Endothelial cell of umbilical vein (primary cell): ENCODE data around the gene IGFL3. TPM values are rescaled to one million over a fixed set of nuclear protein-coding genes. Genes with fewer than 3 reads are reported as not detected.

Experiments used
- BruUV-seq: library from RNA; stranded (reverse); fragments of 400-500 nt; replicated peaks from 2 replicates; lab custom pipeline; 2021; lab: Mats Ljungman, UMichigan
- CTCF ChIA-PET: fragments of 300-600, 350-600 bp; sonication (Branson Sonifier 250); formaldehyde crosslinking; loops from one replicate; lab custom pipeline; 2021; ENCODE audit warnings: antibody characterized with exemption, inconsistent platforms; lab: Charles Lee
- POLR2A ChIA-PET: fragments of 300-600, 350-600 bp; sonication (Branson Sonifier 250); formaldehyde crosslinking; loops from one replicate; lab custom pipeline; 2021; ENCODE audit warnings: antibody characterized with exemption, inconsistent platforms; lab: Charles Lee
- DNase-seq: peaks from one replicate; pipeline ENCODE4 v3.0.0-alpha.2; 2011; ENCODE audit warnings: low read depth, low spot score
- FAIRE-seq: peaks from 2 replicates; lab custom pipeline; 2011; peaks lifted over from hg19 to GRCh38; lab: Jason Lieb, UNC
- H2AFZ ChIP-seq: 2 replicates; pipeline ENCODE4 v1.6.0; 2012; ENCODE audit warnings: low read depth, low read length, control low read depth, inconsistent platforms
- H3K27ac ChIP-seq: 2 replicates; pipeline ENCODE4 v1.5.1; 2011; ENCODE audit warnings: low read depth, mild to moderate bottlenecking, control low read depth, low read length, moderate library complexity; ENCODE audit not compliant: insufficient read depth
- H3K27me3 ChIP-seq, 2 experiments: 2 replicates each; pipeline versions ENCODE4 v1.6.0 to v1.6.1; 2011; ENCODE audit warnings: low read length in 2 of 2, mixed read lengths in 1 of 2; ENCODE audit not compliant: control insufficient read depth in 2 of 2, insufficient read depth in 2 of 2
- H3K36me3 ChIP-seq, 2 experiments: 2 replicates in 1 of 2; 3 replicates in 1 of 2; pipeline ENCODE4 v1.5.1; 2011; ENCODE audit warnings: low read length in 2 of 2, mild to moderate bottlenecking in 1 of 2, moderate library complexity in 1 of 2; ENCODE audit not compliant: control insufficient read depth in 2 of 2, insufficient read depth in 2 of 2; ENCODE audit errors: extremely low read depth in 1 of 2
- H3K4me1 ChIP-seq: 3 replicates; pipeline ENCODE4 v1.5.1; 2011; ENCODE audit warnings: mild to moderate bottlenecking, low read length; ENCODE audit not compliant: control insufficient read depth, insufficient read depth; ENCODE audit errors: extremely low read depth
- H3K4me2 ChIP-seq: 2 replicates; pipeline ENCODE4 v1.6.1; 2011; ENCODE audit warnings: low read length, control low read depth, mixed read lengths; ENCODE audit not compliant: insufficient read depth
- H3K4me3 ChIP-seq, 3 experiments: fragments of 200-600 bp in 1 of 3; sonication (generic), shearing (Covaris generic) in 1 of 3; replicated peaks in 1 of 3; 2 replicates each; pipeline ENCODE4 v1.5.1; 2011 to 2016; ENCODE audit warnings: control low read depth in 3 of 3, low read length in 3 of 3, mild to moderate bottlenecking in 2 of 3, inconsistent platforms in 1 of 3, low read depth in 1 of 3, moderate library complexity in 1 of 3; ENCODE audit not compliant: insufficient read depth in 1 of 3
- H3K79me2 ChIP-seq: 2 replicates; pipeline ENCODE4 v1.6.0; 2012; ENCODE audit warnings: low read length, inconsistent platforms; ENCODE audit not compliant: control insufficient read depth, insufficient read depth
- H3K9ac ChIP-seq: replicated peaks from 2 replicates; pipeline ENCODE3; 2011; ENCODE audit warnings: low read length, control low read depth; ENCODE audit not compliant: insufficient read depth; ENCODE audit errors: extremely low read depth
- H3K9me1 ChIP-seq: replicated peaks from 3 replicates; pipeline ENCODE4 v1.6.0; 2011; ENCODE audit warnings: mild to moderate bottlenecking, low read length; ENCODE audit not compliant: control insufficient read depth, insufficient read depth; ENCODE audit errors: extremely low read depth
- H3K9me3 ChIP-seq: replicated peaks from 2 replicates; pipeline ENCODE4 v1.5.1; 2012; ENCODE audit warnings: low read length, inconsistent platforms; ENCODE audit not compliant: control insufficient read depth, insufficient read depth
- H4K20me1 ChIP-seq: replicated peaks from 2 replicates; pipeline ENCODE3; 2011; ENCODE audit warnings: mild to moderate bottlenecking, low read length; ENCODE audit not compliant: control insufficient read depth, insufficient read depth; ENCODE audit errors: extremely low read depth
- EZH2 ChIP-seq: IDR thresholded peaks from 2 replicates; pipeline ENCODE4 v1.6.1; 2012; ENCODE audit warnings: borderline replicate concordance, low read depth, mild to moderate bottlenecking, moderate library complexity, low read length, inconsistent platforms; ENCODE audit not compliant: severe bottlenecking
- FOS ChIP-seq: IDR thresholded peaks from 2 replicates; pipeline ENCODE4 v1.6.1; 2011; ENCODE audit warnings: mild to moderate bottlenecking, low read length, moderate library complexity, borderline replicate concordance; ENCODE audit not compliant: insufficient read depth
- GATA2 ChIP-seq: IDR thresholded peaks from 2 replicates; pipeline ENCODE4 v1.7.0; 2011; ENCODE audit warnings: low read depth, mild to moderate bottlenecking, moderate library complexity, mixed read lengths, low read length; ENCODE audit not compliant: insufficient read length, insufficient read depth
- MYC ChIP-seq: IDR thresholded peaks from one replicate; pipeline ENCODE4 v1.6.1; 2011; ENCODE audit warnings: mild to moderate bottlenecking, low read depth, low read length
- POLR2A ChIP-seq: IDR thresholded peaks from 2 replicates; pipeline ENCODE4 v1.6.1; 2012; ENCODE audit warnings: low read depth, mild to moderate bottlenecking, control low read depth, low read length
- POLR2AphosphoS5 ChIP-seq: IDR thresholded peaks from 2 replicates; pipeline ENCODE4 v1.6.1; 2012; ENCODE audit warnings: low read depth, mild to moderate bottlenecking, control low read depth, low read length, moderate library complexity; ENCODE audit not compliant: insufficient read depth
- dilution Hi-C: fragments of 300-500 bp; cut with MboI; formaldehyde crosslinking; loops from one replicate; pipeline ENCODE4 v1.15.0; 2019; ENCODE audit warnings: low sequenced_read_pairs; ENCODE audit not compliant: extremely low pct_ligation_motif_present
- intact Hi-C: fragments of 100-400 bp; cut with micrococcal nuclease; formaldehyde crosslinking; loops from one replicate; pipeline ENCODE4 v1.10.0; 2022
- polyA plus RNA-seq, 4 experiments: library from polyadenylated mRNA; depleted of rRNA in 3 of 4; stranded (reverse) in 3 of 4; unstranded in 1 of 4; fragments of >200 nt; gene quantifications; 2 replicates each; pipeline versions ENCODE4 v1.2.1 to v1.2.3, GENCODE V29; 2011 to 2012; ENCODE audit warnings: missing spikeins in 1 of 4
- total RNA-seq: library from RNA; stranded (reverse); gene quantifications from 2 replicates; pipeline ENCODE4 v1.2.3, GENCODE V29; 2021
- TF ChIP-seq, protein P1 (sequence below): IDR thresholded peaks from 2 replicates; pipeline ENCODE4 v1.6.1; 2011; ENCODE audit not compliant: insufficient read depth, insufficient read length

The IGFL3 gene
- total and polyA plus RNA-seq, 2 donors (not counting 3 experiments of a cell fraction or from before 2014, with no cell fraction given), result not detected

DNA sequence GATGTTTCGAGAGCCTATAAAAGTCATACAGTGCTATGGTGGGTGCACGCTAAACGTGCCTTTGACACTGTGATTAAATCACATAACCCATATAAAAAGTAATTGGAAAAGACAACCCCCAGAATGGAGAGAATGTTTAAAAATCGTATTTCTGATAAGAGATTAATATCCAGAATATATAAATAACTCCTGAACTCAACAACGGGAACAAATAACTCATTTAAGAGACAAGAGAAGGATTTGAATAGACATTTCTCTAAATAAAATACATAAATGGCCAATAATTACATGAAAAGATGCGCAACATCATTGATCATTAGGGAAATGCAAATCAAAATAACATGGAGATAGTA lies 46.7 kb downstream of the IGFL3 start:
- H3K9me3 ChIP-seq, result no peaks in the 10 kb centered on the region
- H3K9me1 ChIP-seq, result no peaks in the 10 kb centered on the region
- H3K9ac ChIP-seq, result no peak overlapping the region
- peaks cover 4% of the 10 kb centered on the region for H3K4me1 ChIP-seq
- peaks cover 31 to 45% of the 10 kb centered on the region in 2 experiments for H3K27me3 ChIP-seq
- H3K4me3 ChIP-seq, result no peak overlapping the region
- dilution Hi-C loops, result no loop called here
- intact Hi-C loops, result loop anchor here (1.0 kb wide), 4 partner anchors 48 to 325 kb away; no protein-coding TSS in a partner anchor
- TF ChIP-seq EZH2 (no peak), GATA2 (no peak), FOS (no peak), MYC (no peak), POLR2A (no peak), POLR2AphosphoS5 (no peak)
- TF ChIP-seq, protein P1, sequence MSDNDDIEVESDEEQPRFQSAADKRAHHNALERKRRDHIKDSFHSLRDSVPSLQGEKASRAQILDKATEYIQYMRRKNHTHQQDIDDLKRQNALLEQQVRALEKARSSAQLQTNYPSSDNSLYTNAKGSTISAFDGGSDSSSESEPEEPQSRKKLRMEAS, result no peak
- H3K36me3 ChIP-seq, result no peaks in the 10 kb centered on the region
- no TSS peak for BruUV-seq
- no peaks in the 10 kb centered on the region for H3K79me2 ChIP-seq
- DNase-seq (no peak), FAIRE-seq (no peak)
- no peak overlapping the region for H2AFZ ChIP-seq
- H4K20me1 ChIP-seq, result no peaks in the 10 kb centered on the region
- POLR2A ChIA-PET, result no interaction called here
- H3K27ac ChIP-seq, result no peak overlapping the region
- CTCF ChIA-PET, result interaction anchor here (0.5 to 7.7 kb wide), 42 partner anchors 8 to 436 kb away, joined by 3 to 460 read pairs (median 3); partner anchors contain the start of genes CCDC61, IGFL4, IRF2BP1 and PGLYRP1
- H3K4me2 ChIP-seq, result no peak overlapping the region
